ENCODE measurements around the gene C1orf105.
A peak's percentile ranks its signal among the peaks of the same experiment; 100 is the strongest.

C1orf105 gene

DNA sequence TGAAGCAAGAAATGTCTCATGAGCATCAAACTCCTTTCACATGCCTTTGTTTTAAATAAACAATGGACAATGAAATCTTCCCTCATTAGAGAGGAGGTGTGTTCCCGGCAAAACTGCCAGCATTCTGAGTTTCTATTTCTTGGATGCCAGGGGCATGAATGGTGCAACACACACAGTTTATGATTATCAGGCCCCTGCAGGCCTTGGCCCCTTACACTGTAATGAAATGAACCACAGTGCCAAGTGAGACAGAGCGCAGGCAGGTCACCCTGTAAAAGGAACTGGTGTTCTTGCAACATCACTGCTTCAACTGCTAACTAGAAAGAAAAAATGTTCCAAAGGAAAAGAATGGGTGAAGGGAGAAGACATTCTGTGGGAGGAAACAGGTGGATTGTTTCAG lies 27.2 kb downstream of the C1orf105 start:
- Histone ChIP-seq H3K4me2 (ENCODE audit: low read depth, low read length, poor library complexity, severe bottlenecking) (no peak overlapping the region), H3K79me2 (ENCODE audit: insufficient read depth, low read length) (peaks cover 10% of the 10 kb centered on the region), H2AFZ (ENCODE audit: low read depth, low read length, severe bottlenecking) (no peak overlapping the region), H4K20me1 (ENCODE audit: low read depth, low read length) (no peaks in the 10 kb centered on the region), H3K27ac (ENCODE audit: low read depth, low read length) (no peak overlapping the region), H3K4me3 (ENCODE audit: insufficient read depth, low read length, poor library complexity, severe bottlenecking) (no peak overlapping the region), H3K9ac (ENCODE audit: low read length) (no peak overlapping the region), H3K9me3 (ENCODE audit: insufficient read depth, low read length) (no peaks in the 10 kb centered on the region), H3K27me3 (ENCODE audit: low read length) (no peaks in the 10 kb centered on the region), H3K36me3 (ENCODE audit: low read length) (no peaks in the 10 kb centered on the region), H3F3A (ENCODE audit: insufficient read depth) (no peaks in the 10 kb centered on the region), H3K9me2 (replicated peaks; ENCODE audit: insufficient read depth, low read length) (no peaks in the 10 kb centered on the region)
- no peak for TF ChIP-seq EZH2phosphoT487 (conservative IDR thresholded peaks at IDR 0.05; ENCODE audit: low read length)
- TF ChIP-seq, protein P1, sequence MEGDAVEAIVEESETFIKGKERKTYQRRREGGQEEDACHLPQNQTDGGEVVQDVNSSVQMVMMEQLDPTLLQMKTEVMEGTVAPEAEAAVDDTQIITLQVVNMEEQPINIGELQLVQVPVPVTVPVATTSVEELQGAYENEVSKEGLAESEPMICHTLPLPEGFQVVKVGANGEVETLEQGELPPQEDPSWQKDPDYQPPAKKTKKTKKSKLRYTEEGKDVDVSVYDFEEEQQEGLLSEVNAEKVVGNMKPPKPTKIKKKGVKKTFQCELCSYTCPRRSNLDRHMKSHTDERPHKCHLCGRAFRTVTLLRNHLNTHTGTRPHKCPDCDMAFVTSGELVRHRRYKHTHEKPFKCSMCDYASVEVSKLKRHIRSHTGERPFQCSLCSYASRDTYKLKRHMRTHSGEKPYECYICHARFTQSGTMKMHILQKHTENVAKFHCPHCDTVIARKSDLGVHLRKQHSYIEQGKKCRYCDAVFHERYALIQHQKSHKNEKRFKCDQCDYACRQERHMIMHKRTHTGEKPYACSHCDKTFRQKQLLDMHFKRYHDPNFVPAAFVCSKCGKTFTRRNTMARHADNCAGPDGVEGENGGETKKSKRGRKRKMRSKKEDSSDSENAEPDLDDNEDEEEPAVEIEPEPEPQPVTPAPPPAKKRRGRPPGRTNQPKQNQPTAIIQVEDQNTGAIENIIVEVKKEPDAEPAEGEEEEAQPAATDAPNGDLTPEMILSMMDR (IDR thresholded peaks at IDR 0.05; ENCODE audit: insufficient read depth, low read length, poor library complexity, severe bottlenecking), result no peak

DNA sequence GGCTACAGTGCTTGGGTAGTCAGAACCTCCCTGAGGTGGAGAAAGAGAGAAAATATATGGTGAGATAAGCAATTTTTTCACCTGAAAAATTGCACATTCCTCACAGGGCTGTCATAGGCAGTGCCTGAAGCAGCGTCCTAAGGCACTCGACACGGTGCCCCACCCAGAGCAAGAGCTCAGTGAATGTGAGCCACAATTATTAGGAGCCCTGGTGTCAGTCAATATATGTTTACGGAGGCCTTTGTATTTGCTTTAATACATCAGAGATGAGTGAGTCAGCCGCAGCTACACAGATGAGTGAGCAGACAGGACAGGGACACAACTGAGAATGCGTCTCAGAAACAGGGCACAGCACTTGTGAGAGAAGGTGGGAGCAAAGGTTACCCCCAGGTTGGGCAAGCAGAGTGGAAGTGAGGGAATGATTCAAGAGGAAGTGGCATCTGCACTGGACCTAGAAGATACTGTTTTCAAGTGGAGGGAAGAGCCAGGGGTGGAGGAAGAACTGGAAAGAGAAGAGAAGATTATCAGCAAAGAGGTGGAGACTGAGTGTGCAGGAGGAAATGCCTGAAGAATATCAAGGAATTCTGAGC lies 28.6 kb downstream of the C1orf105 start:
- Histone ChIP-seq H3K4me3 (ENCODE audit: insufficient read depth, low read length, poor library complexity, severe bottlenecking) (no peak overlapping the region), H3K27me3 (ENCODE audit: low read length) (no peaks in the 10 kb centered on the region), H3K79me2 (ENCODE audit: insufficient read depth, low read length) (no peaks in the 10 kb centered on the region), H3K9me3 (ENCODE audit: insufficient read depth, low read length) (no peaks in the 10 kb centered on the region), H3K36me3 (ENCODE audit: low read length) (no peaks in the 10 kb centered on the region), H3K9me2 (replicated peaks; ENCODE audit: insufficient read depth, low read length) (no peaks in the 10 kb centered on the region), H3K9ac (ENCODE audit: low read length) (no peak overlapping the region), H3F3A (ENCODE audit: insufficient read depth) (no peaks in the 10 kb centered on the region), H3K27ac (ENCODE audit: low read depth, low read length) (no peak overlapping the region), H2AFZ (ENCODE audit: low read depth, low read length, severe bottlenecking) (peak overlapping the region; percentile 74), H4K20me1 (ENCODE audit: low read depth, low read length) (no peaks in the 10 kb centered on the region), H3K4me2 (ENCODE audit: low read depth, low read length, poor library complexity, severe bottlenecking) (no peak overlapping the region)
- no peak for TF ChIP-seq EZH2phosphoT487 (conservative IDR thresholded peaks at IDR 0.05; ENCODE audit: low read length)
- TF ChIP-seq, protein P1 (IDR thresholded peaks at IDR 0.05; ENCODE audit: insufficient read depth, low read length, poor library complexity, severe bottlenecking), result no peak

DNA sequence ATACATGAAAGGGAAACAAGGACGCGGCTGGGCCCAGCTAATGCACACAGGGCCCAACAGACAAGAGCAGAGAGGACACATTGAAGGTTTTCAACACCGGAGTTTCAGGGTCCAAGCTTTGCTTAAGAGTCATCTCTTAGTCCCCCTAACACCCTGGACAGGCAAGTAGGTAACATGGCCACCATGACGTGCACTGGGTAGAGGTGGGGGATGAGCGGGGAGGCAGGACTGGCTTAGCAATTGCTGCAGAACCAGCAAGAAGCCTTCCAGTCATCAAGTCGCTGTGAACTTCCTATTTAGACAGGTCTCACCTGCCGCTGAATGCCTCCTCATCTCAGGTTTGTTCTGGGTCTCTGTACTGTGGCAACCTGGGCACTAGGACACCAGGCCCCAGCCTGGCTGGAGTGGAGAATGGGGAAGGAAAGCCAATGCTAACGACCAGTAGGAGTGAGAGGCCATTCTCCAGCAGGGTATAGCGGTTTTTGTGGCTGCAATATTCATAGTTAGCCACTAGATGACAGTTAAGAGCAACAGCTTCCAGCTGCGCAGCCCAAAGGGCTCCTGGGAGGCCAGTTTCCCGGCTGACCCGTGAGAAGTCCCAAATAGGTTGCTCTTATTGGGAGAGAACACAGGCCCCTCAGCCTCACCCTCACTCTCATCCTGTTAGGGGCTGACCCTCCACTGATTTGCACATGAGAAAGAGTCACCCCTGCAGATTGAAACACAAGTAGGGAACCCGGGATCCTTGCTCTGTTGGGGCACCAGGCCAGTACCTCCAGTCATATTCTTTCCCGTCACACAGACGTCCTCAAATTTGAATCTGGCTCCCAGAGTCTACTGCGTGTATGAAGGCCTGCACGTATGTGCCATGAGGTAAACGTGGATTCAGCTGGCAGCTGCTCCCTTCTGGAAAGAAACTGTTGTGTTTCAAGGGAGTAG lies 29.4 kb downstream of the C1orf105 start:
- Histone ChIP-seq H3K79me2 (ENCODE audit: insufficient read depth, low read length) (no peaks in the 10 kb centered on the region), H3K36me3 (ENCODE audit: low read length) (no peaks in the 10 kb centered on the region), H2AFZ (ENCODE audit: low read depth, low read length, severe bottlenecking) (peak overlapping the region; percentile 74), H3K4me2 (ENCODE audit: low read depth, low read length, poor library complexity, severe bottlenecking) (peak overlapping the region; percentile 17), H3K9ac (ENCODE audit: low read length) (peak overlapping the region; percentile 7; the same call in 1 of the 2 replicates), H3F3A (ENCODE audit: insufficient read depth) (no peaks in the 10 kb centered on the region), H3K4me3 (ENCODE audit: insufficient read depth, low read length, poor library complexity, severe bottlenecking) (no peak overlapping the region), H3K27me3 (ENCODE audit: low read length) (no peaks in the 10 kb centered on the region), H3K9me2 (replicated peaks; ENCODE audit: insufficient read depth, low read length) (no peaks in the 10 kb centered on the region), H4K20me1 (ENCODE audit: low read depth, low read length) (no peaks in the 10 kb centered on the region), H3K27ac (ENCODE audit: low read depth, low read length) (no peak overlapping the region), H3K9me3 (ENCODE audit: insufficient read depth, low read length) (no peaks in the 10 kb centered on the region)
- TF ChIP-seq, protein P1 (IDR thresholded peaks at IDR 0.05; ENCODE audit: insufficient read depth, low read length, poor library complexity, severe bottlenecking), result peak; percentile 59
- TF ChIP-seq EZH2phosphoT487 (conservative IDR thresholded peaks at IDR 0.05; ENCODE audit: low read length), result no peak

Measured in SU-DHL-6 (cell line).